Stimulated activated CD4-positive, alpha-beta T cell treated with anti-CD3 and anti-CD28 coated beads, Interleukin-2, amount 100 ng/mL, for 24 hours (primary cell): ENCODE data around the gene UBASH3B.

Experiments used
- DNase-seq, 2 donors: peaks; one replicate each; pipeline ENCODE4 v3.0.0-alpha.2; 2020

Gene UBASH3B

DNA sequence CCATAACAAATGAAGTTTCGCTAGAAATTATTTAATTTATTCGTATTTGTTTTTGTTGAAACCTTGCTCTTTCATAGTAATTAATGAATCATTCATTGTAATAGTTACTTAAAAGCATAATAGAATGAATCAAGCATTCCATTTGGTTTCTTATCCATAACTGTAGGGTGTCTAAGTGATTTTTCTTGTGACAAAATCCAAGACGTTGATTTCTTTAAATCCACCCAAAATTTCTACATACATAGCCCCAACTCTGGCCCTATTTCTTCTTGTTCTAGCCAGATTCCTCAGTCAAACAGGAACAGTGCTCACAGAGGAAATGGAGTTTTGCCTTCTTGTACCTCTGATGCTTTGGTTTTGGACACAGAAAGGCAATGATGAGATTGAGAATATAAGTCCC, 25.5 kb downstream of the UBASH3B start:
- no peak for DNase-seq

DNA sequence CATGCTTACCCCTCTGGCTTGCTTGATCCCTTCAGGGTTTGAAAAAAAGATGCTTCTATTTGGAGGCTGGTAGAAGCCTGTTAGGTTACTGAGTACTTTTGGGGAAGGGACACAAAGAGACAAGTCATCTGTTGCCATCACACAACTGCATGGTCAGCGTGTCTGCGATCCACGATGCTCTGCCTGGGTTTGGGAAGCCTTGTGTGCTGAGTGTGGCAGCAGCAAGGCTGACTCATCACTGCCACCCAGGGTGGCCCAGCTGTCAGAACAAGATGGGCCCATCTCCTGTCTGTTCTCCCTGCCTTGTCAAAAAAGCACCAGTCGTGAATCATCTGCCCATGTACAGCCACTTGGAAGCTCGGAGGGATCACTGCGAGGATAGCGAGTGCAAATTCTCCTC, 26.2 kb downstream of the UBASH3B start:
- DNase-seq, result no peak

DNA sequence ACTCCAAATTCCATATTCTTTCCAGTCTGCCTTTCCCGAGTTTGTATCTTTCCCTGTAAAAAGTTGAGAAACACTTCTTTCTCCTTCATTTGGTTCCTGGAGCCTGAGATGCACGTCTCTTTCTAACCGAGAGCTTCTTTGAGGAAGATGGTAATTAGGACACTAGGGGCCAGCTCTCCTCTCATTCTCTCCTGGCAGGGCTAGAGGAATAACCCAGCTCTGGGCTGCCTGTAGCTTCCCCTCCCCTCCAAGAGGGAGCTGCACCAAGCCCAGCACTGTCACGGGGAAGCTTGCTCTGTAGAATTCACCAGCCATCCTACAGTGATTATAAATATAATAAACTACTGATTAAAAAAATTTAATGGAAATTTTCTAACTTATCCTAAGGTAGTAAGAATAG, 26.9 kb downstream of the UBASH3B start:
- no peak for DNase-seq

DNA sequence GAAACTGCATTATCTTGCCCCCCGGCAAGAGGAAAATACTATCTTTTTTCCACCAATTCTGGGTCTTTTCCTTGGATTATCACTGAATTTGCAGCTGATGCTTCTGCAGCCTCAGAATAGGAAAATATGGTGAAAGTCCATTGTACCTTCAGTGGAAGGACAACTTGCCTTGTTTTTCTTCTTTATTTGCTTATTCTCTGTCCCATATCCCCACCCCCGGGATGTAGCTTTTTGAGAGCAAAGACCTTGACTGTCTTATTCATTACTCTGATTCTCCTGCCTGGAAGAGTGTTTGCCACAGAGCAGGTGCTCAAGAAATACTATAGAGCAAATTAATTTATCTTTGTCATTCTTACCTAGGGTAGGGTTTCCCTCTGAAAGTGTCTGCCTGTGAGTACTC, 29.5 kb downstream of the UBASH3B start:
- DNase-seq, result no peak

DNA sequence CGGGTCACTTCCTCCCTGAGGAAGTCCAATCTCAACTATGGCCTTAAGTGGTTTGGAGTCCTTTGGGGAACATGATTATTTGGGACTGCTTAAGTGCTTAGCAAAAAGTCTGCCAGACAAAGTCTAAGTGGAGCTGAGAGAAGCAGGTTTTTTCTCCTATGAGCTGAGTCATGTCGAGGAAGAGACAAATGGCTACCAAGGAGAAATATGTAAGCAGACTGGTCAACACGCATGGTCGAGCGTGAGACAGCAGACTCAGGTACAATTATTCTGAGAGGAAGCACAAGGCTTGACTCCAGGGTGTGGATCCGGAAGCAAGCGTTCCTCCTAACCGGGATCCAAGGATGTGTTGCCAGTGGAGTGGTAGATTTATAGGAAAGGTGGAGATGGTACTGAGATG, 30.6 kb downstream of the UBASH3B start:
- no peak for DNase-seq

DNA sequence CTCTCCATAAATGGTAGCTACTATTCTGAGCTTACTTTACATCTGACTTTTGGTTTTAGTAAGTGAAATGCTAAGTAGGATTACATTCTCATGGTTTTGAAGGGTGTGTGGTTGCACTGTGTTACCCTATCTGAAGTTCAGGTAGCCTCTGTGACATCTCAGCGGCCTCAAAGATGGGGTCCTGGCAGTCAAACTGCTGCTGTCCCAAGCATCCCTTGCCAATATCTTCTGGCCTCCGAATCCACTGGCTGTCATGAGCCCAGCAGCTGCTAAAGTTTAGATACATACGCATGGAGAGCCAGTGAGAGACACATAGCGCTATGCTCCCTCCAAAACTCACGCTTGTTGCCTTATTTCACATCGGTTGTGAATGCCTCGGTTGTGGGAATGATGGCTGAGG, 34.9 kb downstream of the UBASH3B start:
- DNase-seq, result no peak

DNA sequence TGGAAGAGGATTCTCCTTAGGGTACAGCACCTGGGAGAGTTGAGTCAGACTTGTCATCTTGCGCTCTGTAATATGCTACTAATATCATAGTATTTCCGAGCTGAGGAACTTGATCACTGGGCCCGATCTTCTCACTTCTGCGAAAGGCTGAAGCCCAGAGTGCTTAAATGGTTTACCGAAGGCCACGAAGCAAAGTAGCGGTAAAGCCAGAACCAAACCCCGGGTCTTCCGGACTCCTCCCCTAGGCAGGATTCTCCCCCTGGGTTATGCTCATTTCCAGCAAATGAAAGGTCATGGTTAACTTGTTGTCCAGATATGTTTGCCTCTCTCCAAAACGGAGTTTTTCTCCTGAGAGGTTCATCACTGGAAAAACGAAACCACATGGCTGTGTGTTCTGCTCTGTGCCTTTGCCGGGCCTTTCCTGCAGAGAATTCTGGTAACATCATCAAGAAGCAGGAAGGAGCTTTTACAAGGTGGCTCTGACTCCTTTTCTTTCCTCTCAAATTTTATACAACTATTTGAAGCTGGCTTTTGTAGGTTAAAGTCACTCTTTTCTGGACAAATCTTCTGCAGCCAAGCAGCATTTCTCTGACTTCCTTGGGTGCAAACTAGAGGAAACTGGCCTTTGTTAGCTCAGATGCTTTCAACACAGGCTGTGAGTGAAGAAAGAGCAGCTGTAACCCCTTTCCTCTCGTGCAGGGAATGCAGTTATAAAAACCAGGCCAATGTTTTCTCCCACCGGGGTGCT, 35.5 kb downstream of the UBASH3B start:
- DNase-seq, result no peak

DNA sequence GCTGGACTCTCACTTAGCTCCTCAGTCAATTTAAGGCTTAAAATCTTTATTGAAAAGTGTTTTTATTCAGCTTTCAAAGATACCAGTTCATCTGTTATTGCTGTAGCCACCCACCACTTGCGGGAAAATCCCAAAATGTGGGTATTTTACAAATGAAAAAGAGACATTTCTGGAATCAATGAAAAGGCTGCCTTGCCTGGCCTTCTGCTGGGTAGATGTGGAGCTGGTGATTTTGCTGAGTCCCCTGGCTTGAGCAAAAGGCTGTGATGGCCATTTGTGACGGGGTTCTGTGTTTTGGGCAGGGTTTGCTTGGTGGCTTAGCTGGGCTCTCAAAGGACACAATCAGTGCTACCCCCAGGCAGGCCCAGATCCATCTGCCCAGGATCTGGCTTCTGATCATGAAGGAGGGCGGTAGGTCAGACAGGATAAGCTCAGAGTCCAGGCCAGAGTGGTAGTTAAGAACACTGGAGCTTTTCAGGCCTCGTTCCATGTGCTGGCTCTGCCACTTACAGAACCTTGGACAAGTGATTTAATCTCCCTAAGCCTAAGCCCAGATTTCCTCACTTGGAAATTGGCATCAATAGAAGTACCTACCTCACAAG, 36.1 kb downstream of the UBASH3B start:
- no peak for DNase-seq

DNA sequence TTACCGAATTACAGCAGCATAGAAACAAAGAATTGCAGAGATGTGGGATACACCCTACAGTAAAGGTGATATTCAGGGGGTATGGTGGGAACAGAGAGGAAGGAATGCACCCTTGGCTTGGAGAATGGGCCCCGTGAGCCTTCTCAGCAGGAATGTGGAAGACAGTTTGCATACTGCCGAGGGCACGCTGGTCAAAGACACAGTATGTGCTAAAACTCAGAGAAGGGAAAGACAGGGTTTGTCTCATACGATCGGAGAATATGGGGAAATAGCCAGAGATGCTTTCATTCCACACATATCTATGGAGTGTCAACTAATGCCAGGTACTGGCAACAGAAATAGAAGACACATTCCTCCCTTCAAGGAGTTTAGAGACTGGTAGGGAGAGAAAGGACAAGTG, 36.9 kb downstream of the UBASH3B start:
- DNase-seq, result no peak

DNA sequence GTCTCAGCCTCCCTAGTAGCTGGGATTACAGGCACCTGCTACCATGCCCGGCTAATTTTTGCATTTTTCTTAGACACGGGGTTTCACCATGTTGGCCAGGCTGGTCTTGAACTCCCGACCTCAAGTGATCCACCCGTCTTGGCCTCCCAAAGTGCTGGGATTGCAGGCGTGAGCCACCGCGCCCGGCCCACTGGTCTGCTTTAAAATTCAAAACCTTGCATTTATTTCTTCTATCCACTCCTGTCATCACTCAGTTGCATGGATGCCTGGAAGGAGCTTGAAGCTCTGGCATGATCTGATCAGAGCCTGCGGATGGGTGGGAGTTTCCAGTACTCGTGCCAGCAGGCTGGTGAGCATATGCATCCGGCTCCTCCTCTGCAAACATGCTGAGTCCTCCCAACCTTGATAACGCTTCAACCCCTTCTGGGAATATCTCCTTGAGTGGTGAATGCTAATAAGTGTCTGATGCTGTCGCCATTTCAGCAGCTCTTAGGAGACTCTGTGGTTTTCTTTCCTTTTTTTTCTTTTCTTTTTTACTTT, 39.6 kb downstream of the UBASH3B start:
- DNase-seq, result no peak

DNA sequence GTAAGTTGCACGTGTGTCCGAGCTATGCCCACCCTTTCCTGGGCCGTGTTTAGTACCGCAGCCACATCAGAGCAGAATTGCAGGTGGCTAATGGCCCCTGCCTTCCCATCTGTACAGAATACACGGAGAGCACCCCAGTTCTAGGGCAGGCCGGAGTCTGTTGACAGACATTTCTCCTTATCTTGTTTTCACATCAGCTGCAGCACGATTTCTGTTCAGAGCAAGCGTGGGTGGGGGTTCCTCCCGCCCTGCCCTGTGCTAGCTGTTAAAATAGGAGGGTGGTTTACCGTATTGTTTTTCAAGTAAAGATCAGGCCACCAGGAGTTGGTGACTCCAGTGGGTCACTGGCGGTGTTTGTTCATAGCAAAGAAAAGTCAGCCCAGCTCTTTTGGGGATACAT, 41.1 kb downstream of the UBASH3B start:
- peak; percentile 64 to 72 for DNase-seq

DNA sequence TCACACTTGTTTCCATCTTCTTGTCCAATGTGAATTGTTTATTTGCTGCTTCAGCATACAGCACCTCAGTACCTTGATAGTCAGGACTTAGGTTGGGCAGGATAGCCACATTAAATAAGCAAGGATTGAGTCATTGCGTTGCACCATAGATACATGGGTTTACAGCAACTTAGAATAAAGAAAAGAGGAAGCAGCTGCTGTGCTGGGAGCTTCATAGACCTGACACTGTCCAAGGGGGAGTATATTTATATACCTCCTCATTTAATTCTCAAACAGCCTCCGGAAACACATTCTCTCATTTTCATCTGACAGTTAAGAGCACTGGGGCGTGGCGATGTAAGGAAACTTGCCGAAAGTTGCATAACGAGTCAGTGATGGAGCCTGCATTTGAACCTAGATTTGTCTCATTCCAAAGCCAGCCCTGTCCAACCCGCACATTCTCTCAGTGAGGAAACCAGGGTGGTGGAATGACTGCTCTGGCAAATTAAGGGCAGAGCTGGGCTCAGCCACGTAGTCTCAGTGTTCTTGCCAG, 42.2 kb downstream of the UBASH3B start:
- DNase-seq, result peak in 1 of 2 donors; percentile 33

DNA sequence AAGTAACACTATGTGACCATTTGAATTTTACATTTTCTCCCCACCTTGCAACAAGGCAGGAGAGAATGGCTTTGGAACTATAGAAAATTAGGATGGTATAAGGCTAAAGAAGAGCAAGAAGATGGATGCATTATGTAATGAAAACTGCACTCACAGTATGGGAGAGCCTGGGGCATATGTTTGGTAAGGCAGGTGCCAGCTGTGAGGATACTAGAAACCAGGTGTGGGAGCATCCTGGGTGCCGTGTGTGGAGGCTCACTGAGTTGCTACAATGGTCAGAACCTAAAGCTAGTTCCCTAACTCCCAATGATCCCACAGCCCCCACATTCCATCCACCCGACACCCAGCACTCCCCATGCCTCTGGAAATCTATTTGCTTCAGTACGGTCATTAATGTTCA, 42.9 kb downstream of the UBASH3B start:
- DNase-seq, result no peak

DNA sequence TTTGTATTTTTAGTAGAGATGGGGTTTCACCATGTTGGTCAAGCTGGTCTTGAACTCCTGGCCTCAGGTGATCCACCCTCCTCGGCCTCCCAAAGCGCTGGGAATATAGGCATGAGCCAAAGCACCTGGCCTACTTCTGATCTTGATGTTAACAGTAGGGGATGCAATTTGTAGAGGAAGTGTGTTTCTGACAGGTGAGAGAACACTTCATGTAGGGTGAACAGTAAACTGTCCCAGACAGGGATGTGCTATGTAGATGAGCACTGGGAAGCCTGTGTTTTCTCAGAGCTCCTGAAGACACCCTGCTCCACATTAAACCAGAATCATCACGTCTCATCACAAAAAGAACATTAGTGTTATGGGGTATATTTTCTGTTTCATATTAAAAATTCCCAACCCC, 45.1 kb downstream of the UBASH3B start:
- no peak for DNase-seq

DNA sequence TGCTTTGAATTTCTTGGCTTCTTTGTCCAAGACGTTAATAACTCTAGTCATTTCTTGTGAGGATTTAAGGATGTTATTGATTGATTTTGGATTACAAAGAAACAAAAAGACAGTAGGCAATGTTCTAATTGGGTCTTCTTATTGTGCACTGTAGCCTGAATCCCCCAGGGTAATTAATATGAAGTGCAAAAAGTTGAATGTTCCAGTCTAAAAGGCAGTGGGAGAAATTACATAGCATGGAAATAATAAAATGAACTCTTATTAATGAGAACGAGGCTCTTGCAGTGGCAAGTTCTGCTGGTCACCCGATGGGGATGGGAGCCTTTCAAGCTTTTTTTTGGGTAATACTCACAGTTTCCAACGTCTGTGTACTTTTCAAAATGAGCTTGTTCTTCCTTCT, 45.6 kb downstream of the UBASH3B start:
- DNase-seq, result no peak

DNA sequence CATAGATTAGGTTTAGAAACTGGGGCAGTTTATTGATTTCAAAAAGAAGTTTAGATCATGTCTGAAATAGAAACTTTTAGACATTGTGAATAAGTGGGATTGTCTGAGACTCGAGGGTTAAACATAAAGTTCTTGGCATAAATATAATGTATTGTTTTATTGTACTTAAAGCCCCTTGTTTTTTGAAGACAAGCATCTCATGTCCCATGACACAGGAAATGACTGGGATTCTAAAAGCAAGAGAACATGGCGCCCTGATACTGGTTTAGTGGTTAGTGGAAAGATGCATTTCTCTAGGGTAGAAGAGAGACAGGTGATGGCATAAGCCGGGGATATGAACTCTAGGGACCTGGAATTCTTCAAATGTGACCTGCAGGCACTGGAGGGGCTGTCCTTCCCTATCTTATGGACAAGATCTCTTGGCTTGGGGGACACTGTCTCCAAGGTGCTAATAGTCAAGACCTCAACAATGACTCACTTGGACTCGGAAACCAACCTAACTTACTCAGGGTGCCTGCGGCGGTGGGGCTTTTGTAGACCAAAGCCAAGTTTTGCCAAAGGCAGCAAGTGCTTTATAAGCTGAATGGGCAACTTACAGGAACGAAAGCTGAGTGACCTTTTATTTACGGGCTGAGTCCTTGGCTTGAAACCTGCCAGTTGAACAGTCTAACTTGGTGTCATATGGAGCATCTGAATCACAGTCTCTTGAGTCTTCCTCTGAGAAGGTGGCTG, 48.2 kb downstream of the UBASH3B start:
- DNase-seq, result peak; percentile 46 to 50

DNA sequence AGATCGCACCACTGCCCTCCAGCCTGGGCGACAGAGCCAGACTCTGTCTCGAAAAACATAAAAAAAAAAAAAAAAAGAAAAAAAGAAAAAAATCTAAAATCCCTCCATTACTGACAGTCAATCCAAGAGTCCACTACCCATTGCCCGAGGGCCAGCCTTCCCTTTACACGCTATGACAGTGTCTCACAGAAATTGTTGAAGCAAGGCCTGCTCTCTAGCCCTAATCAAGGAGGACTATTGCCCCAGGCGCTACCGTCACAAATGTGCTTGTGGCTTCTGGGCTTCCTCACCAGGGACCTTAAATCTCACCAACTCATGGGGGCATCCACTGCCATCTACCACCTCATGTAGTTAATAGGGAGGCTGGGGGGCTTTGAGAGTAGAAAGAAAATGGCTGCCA, 49.9 kb downstream of the UBASH3B start:
- DNase-seq, result no peak

DNA sequence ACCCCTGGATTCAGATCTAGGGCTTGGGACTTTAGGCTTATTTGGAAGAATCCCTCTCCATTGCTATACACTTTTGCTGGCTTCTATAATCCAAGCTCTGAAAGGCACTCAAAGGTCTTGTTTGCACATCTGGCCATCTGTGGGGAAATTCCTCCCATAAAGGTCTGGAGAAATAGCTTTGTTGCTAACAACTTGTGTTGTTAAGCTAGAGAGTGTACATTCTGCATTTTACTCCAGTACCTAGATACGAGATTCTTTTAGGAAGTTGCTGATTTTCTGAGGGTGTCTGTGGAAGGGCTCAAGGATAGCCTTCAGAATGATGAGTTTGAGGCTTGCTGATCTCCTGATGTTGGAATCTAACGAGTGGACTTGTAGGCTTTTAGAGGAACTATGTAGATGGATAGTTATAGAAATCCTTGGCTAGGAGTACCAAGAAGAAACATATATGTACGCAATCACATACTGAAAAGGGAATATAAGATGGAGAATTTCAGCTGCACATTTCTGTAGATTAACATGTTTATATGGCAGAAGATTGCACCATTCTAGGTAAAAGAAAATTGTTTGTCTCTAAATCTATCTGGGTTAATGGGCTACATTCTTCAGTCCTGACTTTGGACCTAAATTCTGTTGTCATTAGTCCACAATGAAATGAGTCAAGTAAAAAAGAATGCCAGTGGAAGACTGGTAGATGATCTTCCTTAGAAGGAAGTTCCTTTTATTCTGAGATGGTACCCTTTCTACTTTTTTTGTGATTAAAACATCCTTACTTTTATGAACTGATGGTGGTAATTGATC, 51.0 kb downstream of the UBASH3B start:
- no peak for DNase-seq

DNA sequence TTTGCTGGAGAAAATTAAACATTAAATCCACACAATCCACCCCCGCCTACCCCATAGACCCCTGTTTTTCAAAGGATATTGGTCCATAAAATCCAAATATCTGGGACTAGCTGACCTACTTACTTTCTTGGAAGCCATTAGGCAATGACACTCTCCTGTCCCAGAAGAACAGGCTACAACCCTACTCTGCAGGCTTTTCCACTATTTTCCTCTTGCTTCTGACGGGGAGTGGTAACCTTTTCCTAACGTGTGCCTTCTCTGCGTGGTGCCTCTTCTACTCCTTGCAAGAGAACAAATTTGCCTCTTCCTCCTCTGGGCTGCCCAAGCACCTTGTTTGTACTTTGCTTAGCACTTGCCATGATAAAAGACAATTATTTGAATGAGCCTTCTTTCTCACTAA, 51.6 kb downstream of the UBASH3B start:
- DNase-seq, result no peak

DNA sequence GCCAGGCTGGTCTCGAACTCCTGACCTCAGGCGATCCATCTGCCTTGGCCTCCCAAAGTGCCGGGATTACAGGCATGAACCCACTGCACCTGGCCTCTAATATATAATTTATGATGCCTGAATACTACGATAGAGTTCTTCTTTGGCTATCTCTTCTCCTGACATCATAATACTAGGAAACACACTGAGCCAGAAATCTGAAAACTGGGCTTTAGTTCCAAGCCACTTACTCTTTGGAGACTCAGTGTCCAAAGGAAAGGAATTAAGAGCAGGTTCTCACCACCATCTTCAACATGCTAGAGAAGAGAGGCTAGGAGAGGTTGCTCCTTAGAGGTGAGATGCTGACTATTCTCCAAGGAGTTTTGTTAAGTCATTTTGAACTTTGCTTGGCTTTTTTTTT, 52.4 kb downstream of the UBASH3B start:
- DNase-seq, result no peak

DNA sequence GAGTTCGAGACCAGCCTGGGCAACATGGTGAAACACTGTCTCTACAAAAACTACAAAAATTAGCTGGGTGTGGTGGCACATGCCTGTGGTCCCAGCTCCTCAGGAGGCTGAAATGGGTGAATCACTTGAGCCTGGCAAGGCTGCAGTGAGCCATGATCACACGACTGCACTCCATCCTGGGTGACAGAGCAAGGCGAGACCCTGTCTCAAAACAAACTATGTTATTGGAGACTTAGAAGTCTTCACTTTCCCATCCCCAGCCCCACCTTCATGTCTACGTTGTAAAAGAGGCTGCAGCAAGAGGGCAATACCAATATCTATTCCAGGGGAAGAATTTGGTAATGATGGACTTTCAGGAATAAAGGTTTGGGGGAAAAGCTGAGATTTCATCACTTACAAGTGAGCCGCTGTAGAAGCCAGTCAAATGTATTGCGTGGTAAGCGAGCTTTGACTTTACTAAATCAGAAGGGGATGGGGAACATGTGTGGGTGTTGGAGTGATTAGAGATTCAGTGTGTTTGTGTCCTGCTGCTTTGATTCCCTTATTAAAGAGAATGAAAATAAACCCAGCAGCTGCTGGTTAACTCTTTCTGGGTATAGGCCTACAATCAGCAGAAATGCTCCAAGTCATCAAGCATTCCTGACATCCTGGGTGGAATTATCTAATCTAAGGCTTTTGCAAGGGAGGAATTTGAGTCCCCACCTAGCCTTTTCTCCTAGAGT, 53.7 kb downstream of the UBASH3B start:
- no peak for DNase-seq

DNA sequence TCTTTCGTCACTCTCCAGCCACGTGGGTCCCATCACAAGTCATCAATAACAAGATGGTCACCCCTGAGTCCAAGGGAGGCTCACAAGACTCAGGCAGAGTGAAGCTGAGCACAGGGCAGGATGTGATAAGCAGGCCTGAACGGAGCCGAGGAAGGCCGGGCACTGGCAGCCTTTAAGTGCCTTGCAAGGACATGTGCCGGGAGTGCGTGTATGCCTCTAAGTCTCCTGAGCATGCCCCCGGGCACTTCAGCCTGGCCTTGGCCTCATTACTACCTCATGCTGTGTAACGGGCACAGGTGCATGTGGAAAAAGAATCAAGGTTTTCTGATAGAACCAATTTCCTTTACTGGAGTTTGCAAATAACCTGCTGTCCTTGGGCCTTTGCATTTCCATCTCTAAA, 55.8 kb downstream of the UBASH3B start:
- no peak for DNase-seq
